ENCODE results near the gene TRIM62.
"Not testable (repeated sequence)": the region's sequence is repeated elsewhere in the genome, so short reads cannot be mapped to it uniquely, and the experiment has no call there.

DNA sequence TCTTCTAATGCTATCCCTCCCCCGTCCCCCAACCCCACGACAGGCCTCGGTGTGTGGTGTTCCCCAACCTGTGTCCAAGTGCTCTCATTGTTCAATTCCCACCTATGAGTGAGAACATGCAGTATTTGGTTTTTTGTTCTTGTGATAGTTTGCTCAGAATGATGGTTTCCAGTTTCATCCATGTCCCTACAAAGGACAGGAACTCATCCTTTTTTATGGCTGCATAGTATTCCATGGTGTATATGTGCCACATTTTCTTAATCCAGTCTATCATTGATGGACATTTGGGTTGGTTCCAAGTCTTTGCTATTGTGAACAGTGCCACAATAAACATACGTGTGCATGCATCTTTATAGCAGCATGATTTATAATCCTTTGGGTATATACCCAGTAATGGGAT lies 57.2 kb downstream of the TRIM62 start:
- not testable (repeated sequence) for TF ChIP-seq CTCF, POLR2A (IDR thresholded peaks at IDR 0.05)

Data from breast epithelium (tissue), 3 donors.